Liver (tissue), 3 donors: ENCODE data around the gene LAMTOR4.

ENCODE experiments used
- ATF3 ChIP-seq: IDR thresholded peaks from 2 replicates; pipeline ENCODE4 v1.6.1; 2016; ENCODE audit warnings: antibody characterized with exemption
- CTCF ChIP-seq: fragments of 150-350 bp; IDR thresholded peaks from 2 replicates; pipeline ENCODE4 v1.5.1; 2017; ENCODE audit warnings: improper control_type of control experiment, low read depth, low read length; ENCODE audit not compliant: missing input control
- JUND ChIP-seq, 2 donors: IDR thresholded peaks; 2 replicates each; pipeline ENCODE4 v1.6.1; 2016; ENCODE audit warnings: antibody characterized with exemption in 2 of 2
- MAX ChIP-seq: IDR thresholded peaks from 2 replicates; pipeline ENCODE4 v1.6.1; 2016; ENCODE audit warnings: antibody characterized with exemption
- RAD21 ChIP-seq, 2 donors: IDR thresholded peaks; 2 replicates each; pipeline ENCODE4 v1.6.1; 2016; ENCODE audit warnings: antibody characterized with exemption in 2 of 2, mild to moderate bottlenecking in 2 of 2
- RXRA ChIP-seq, 2 donors: IDR thresholded peaks; 2 replicates each; pipeline ENCODE4 v1.6.1; 2017 to 2018; ENCODE audit warnings: antibody characterized with exemption in 2 of 2, mild to moderate bottlenecking in 1 of 2
- TAF1 ChIP-seq: conservative IDR thresholded peaks from 2 replicates; pipeline ENCODE4 v1.6.1; 2016; ENCODE audit warnings: antibody characterized with exemption, mild to moderate bottlenecking
- donor health status: healthy.
- donor health status: healthy.

- TF ChIP-seq JUND (IDR thresholded peaks at IDR 0.05) (no peak), CTCF (no peak), RAD21 (IDR thresholded peaks at IDR 0.05) (no peak), TAF1 (no peak), RXRA (IDR thresholded peaks at IDR 0.05) (no peak), MAX (no peak), ATF3 (no peak)
These were observed 1.4 kb upstream of the LAMTOR4 start for GRCh38 chr7:100147278-100147677.
